Astrocyte of the cerebellum (primary cell): ENCODE data around the gene PRKCB.

Source experiments
- DNase-seq: peaks from one replicate; pipeline ENCODE4 v3.0.0-alpha.2; 2011; ENCODE audit warnings: low read depth
- H3K4me3 ChIP-seq: 2 replicates; pipeline ENCODE4 v1.5.1; 2011; ENCODE audit warnings: mild to moderate bottlenecking, low read depth, low read length, moderate library complexity
- in situ Hi-C: cut with HindIII; loops from 2 replicates; pipeline ENCODE4 v1.10.0; 2017; ENCODE audit warnings: low sequenced_read_pairs
- TF ChIP-seq, protein P1 (sequence below): IDR thresholded peaks from 2 replicates; pipeline ENCODE4 v1.5.1; 2012; ENCODE audit warnings: low read length, low read depth, moderate library complexity, mild to moderate bottlenecking; ENCODE audit errors: missing control alignments

The PRKCB gene

DNA sequence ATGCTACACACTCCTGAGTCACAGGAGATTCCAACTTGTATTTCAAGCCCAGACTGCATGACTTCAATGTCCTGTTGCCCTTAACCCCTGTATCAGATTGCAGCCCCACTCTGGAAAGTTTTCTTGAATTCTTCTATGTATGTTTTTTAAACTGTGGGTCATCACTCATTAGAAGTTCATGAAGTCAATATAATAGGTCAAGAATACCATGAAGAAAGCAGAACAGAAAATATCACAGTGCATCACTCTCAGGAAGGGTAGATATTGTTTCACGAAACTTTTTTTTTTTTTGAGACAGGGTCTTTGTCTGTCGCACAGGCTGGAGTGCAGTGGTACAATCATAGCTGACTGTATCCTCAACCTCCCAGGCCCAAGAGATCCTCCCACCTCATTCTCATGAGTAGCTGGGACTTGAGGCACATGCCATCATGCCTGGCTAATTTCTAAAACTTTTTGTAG, 20.5 kb downstream of the PRKCB start:
- in situ Hi-C loops: no loop called here
- no peak overlapping the region for H3K4me3 ChIP-seq
- DNase-seq: no peak
- TF ChIP-seq, protein P1, sequence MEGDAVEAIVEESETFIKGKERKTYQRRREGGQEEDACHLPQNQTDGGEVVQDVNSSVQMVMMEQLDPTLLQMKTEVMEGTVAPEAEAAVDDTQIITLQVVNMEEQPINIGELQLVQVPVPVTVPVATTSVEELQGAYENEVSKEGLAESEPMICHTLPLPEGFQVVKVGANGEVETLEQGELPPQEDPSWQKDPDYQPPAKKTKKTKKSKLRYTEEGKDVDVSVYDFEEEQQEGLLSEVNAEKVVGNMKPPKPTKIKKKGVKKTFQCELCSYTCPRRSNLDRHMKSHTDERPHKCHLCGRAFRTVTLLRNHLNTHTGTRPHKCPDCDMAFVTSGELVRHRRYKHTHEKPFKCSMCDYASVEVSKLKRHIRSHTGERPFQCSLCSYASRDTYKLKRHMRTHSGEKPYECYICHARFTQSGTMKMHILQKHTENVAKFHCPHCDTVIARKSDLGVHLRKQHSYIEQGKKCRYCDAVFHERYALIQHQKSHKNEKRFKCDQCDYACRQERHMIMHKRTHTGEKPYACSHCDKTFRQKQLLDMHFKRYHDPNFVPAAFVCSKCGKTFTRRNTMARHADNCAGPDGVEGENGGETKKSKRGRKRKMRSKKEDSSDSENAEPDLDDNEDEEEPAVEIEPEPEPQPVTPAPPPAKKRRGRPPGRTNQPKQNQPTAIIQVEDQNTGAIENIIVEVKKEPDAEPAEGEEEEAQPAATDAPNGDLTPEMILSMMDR: no peak

GRCh38 chr16:23857256-23857880, 21.6 kb downstream of the PRKCB start:
- no peak overlapping the region for H3K4me3 ChIP-seq
- in situ Hi-C loops: no loop called here
- TF ChIP-seq, protein P1: no peak
- DNase-seq: no peak

DNA sequence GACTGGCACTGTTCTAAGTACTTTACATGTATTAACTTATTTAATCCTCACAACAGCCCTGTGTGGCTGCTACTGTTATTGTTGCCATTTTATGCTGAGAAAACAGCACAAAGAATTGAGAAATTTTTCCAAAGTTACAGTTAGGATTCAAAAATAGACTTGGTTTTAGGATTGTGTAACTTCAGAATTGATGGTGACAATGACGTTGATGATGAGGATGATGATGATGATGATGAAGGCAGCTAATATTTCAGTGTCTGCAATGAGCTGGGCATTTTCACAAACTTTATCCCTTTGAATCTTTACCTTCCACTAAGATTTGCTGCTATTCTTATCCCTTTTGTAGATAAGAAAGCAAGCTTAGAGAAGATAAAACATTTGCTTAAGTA, 22.1 kb downstream of the PRKCB start:
- TF ChIP-seq, protein P1: no peak
- no peak overlapping the region for H3K4me3 ChIP-seq
- in situ Hi-C loops: no loop called here
- DNase-seq: no peak

DNA sequence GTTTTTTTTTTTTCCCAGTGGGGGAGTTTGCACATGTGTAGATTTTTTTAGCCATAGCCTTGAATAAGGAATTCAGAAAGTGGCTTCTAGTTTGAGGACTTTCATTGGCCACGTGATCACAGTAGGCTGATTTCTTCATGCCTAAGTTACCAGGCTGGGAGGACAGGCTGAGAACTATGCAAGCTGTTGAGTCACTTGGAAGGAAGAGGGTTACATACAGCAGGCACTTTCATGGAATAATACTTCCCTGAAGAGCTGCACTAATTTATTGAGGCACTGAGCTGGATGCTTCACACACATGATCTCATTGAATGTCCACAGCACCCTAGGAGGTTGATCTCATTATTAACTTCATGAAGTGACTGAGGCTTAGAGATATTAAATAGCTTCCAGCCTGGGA, 22.8 kb downstream of the PRKCB start:
- in situ Hi-C loops: no loop called here
- TF ChIP-seq, protein P1: no peak
- DNase-seq: no peak
- H3K4me3 ChIP-seq: no peak overlapping the region

- H3K4me3 ChIP-seq: no peak overlapping the region
- TF ChIP-seq, protein P1: no peak
- in situ Hi-C loops: no loop called here
- DNase-seq: no peak
These were observed 24.0 kb downstream of the PRKCB start for GRCh38 chr16:23859713-23860269.

DNA sequence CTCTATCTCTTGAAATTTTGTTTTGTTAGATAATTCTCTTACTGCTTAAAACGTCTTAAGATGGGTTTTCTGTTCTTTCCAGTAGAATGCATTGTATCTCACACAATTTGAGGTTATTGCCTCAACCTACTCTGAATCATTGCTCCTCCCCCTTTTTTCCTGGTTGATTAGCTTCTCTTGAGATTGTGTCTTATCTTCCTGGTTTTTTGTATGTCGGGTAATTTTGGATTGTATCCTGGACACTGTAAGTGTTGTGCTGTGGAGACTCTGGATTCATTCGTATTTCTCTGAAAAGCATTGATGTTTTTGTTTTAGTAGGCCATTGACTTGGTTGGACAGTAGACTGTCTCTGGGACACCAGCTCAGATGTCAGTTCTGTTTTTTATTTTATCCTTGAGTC, 26.1 kb downstream of the PRKCB start:
- no peak overlapping the region for H3K4me3 ChIP-seq
- DNase-seq: no peak
- in situ Hi-C loops: no loop called here
- TF ChIP-seq, protein P1: no peak
